RWPE2 (cell line): ENCODE data around the gene CDH12.
"Not testable (repeated sequence)": the region's sequence is repeated elsewhere in the genome, so short reads cannot be mapped to it uniquely, and the experiment has no call there.

Source experiments
- ATAC-seq: fragments of 200-7000 bp; cut with Tn5 transposase; 3 replicates; pipeline ENCODE4 v1.9.1; 2021; ENCODE audit warnings: low read depth
- DNase-seq: peaks from one replicate; pipeline ENCODE4 v3.0.0-alpha.2; 2020; ENCODE audit warnings: low spot score
- H3K27ac ChIP-seq: fragments of 450-650 bp; 2 replicates; pipeline ENCODE4 v1.5.1; 2017; ENCODE audit warnings: mild to moderate bottlenecking; ENCODE audit not compliant: poor library complexity, severe bottlenecking
- H3K27me3 ChIP-seq: fragments of 250-450 bp; sonication (Bioruptor Pico); 2 replicates; pipeline ENCODE4 v1.5.1; 2021; ENCODE audit warnings: mild to moderate bottlenecking, moderate library complexity; ENCODE audit not compliant: insufficient read depth, poor library complexity, severe bottlenecking
- H3K36me3 ChIP-seq: fragments of 250-450 bp; sonication (Bioruptor Pico); 2 replicates; pipeline ENCODE4 v1.5.1; 2020; ENCODE audit warnings: low read depth, mild to moderate bottlenecking, moderate library complexity
- H3K4me1 ChIP-seq: fragments of 250-450 bp; sonication (Bioruptor Pico); 2 replicates; pipeline ENCODE4 v1.5.1; 2021; ENCODE audit warnings: mild to moderate bottlenecking, moderate library complexity; ENCODE audit not compliant: insufficient read depth, poor library complexity, severe bottlenecking
- H3K4me3 ChIP-seq: fragments of 250-450 bp; sonication (Bioruptor Pico); 2 replicates; pipeline ENCODE4 v1.5.1; 2021; ENCODE audit warnings: mild to moderate bottlenecking, moderate library complexity; ENCODE audit not compliant: severe bottlenecking
- H3K9me3 ChIP-seq: fragments of 250-450 bp; sonication (Bioruptor Pico); 2 replicates; pipeline ENCODE4 v1.5.1; 2021; ENCODE audit warnings: mild to moderate bottlenecking, moderate library complexity; ENCODE audit not compliant: severe bottlenecking
- CTCF ChIP-seq: fragments of 450-650 bp; IDR thresholded peaks from one replicate; pipeline ENCODE4 v1.5.1; 2017; ENCODE audit warnings: mild to moderate bottlenecking, moderate library complexity; ENCODE audit not compliant: poor library complexity, severe bottlenecking

CDH12 gene

GRCh38 chr5:22521521-22521920 lies 331.6 kb downstream of the CDH12 start:
- no peak for TF ChIP-seq CTCF

GRCh38 chr5:22516497-22516896 lies 336.6 kb downstream of the CDH12 start:
- not testable (repeated sequence) for H3K4me3 ChIP-seq, H3K9me3 ChIP-seq, H3K4me1 ChIP-seq, ATAC-seq, DNase-seq, H3K27ac ChIP-seq, H3K36me3 ChIP-seq, H3K27me3 ChIP-seq

More at GRCh38 chr5:22521521-22521920, 331.6 kb downstream of the CDH12 start:
- Histone ChIP-seq H3K9me3 (no peaks in the 10 kb centered on the region), H3K4me1 (no peaks in the 10 kb centered on the region), H3K4me3 (no peak overlapping the region), H3K27me3 (no peaks in the 10 kb centered on the region), H3K36me3 (no peaks in the 10 kb centered on the region), H3K27ac (no peak overlapping the region)
- ATAC-seq (no peak), DNase-seq (no peak)

DNA sequence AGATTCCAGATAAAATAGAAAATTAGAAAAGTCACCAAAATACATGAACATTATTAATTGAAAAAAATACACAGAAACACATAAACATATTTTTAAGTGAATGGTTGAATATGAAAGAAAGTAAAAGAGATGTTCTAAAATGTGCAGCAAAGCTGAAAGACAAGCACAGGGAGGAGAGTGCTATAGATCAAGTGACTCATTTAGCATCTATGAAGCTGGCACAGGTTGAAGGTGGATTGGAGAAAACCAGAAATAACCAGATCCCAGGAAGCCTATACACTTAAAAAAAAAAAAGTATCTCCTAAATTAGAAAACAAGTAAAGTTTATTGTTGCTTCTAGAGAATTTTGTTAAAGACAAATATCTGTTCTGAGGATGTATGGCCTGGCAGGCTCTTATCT lies 338.9 kb downstream of the CDH12 start:
- Histone ChIP-seq H3K4me3 (no peak overlapping the region), H3K27ac (no peak overlapping the region), H3K27me3 (no peaks in the 10 kb centered on the region), H3K36me3 (no peaks in the 10 kb centered on the region), H3K4me1 (peaks cover 3% of the 10 kb centered on the region), H3K9me3 (no peaks in the 10 kb centered on the region)
- DNase-seq (no peak), ATAC-seq (peak; percentile 84)
- TF ChIP-seq CTCF = no peak

- no peak overlapping the region for H3K4me3 ChIP-seq
- no peaks in the 10 kb centered on the region for H3K4me1 ChIP-seq
- DNase-seq = no peak
- TF ChIP-seq CTCF = no peak
- no peaks in the 10 kb centered on the region for H3K36me3 ChIP-seq
- no peaks in the 10 kb centered on the region for H3K27me3 ChIP-seq
- H3K27ac ChIP-seq = no peak overlapping the region
- no peaks in the 10 kb centered on the region for H3K9me3 ChIP-seq
- no peak for ATAC-seq
These were observed 347.3 kb downstream of the CDH12 start for GRCh38 chr5:22505891-22506290.

- Histone ChIP-seq H3K27me3 (no peaks in the 10 kb centered on the region), H3K4me3 (no peak overlapping the region), H3K36me3 (no peaks in the 10 kb centered on the region), H3K4me1 (no peaks in the 10 kb centered on the region), H3K9me3 (no peaks in the 10 kb centered on the region), H3K27ac (no peak overlapping the region)
- no peak for TF ChIP-seq CTCF
- ATAC-seq (no peak), DNase-seq (no peak)
These were observed 348.7 kb downstream of the CDH12 start for GRCh38 chr5:22504411-22504810.
